Subcutaneous abdominal adipose tissue (tissue), 5 donors: ENCODE results near the gene OSER1.

Experiments
- H3K27ac ChIP-seq: one replicate; pipeline ENCODE4 v1.7.0; 2013; ENCODE audit warnings: low read depth, mild to moderate bottlenecking, inconsistent platforms, low read length, moderate library complexity
- H3K27me3 ChIP-seq, 5 donors: one replicate each; pipeline ENCODE4 v1.7.0; 2013; ENCODE audit warnings: low read length in 5 of 5, inconsistent platforms in 1 of 5; ENCODE audit not compliant: control insufficient read depth in 5 of 5, insufficient read depth in 4 of 5
- H3K36me3 ChIP-seq, 5 donors: one replicate each; pipeline ENCODE4 v1.7.0; 2013; ENCODE audit warnings: low read length in 5 of 5; ENCODE audit not compliant: control insufficient read depth in 5 of 5, insufficient read depth in 5 of 5
- H3K4me1 ChIP-seq, 5 donors: one replicate each; pipeline ENCODE4 v1.7.0; 2013; ENCODE audit warnings: low read length in 5 of 5, mild to moderate bottlenecking in 3 of 5, moderate library complexity in 1 of 5; ENCODE audit not compliant: control insufficient read depth in 5 of 5, insufficient read depth in 5 of 5
- H3K4me3 ChIP-seq, 5 donors: one replicate each; pipeline ENCODE4 v1.7.0; 2013; ENCODE audit warnings: low read length in 5 of 5, low read depth in 1 of 5
- H3K9ac ChIP-seq, 5 donors: one replicate each; pipeline ENCODE4 v1.7.0; 2013; ENCODE audit warnings: low read length in 5 of 5, mild to moderate bottlenecking in 4 of 5, moderate library complexity in 3 of 5
- H3K9me3 ChIP-seq, 5 donors: one replicate each; pipeline ENCODE4 v1.7.0; 2013; ENCODE audit warnings: low read length in 5 of 5; ENCODE audit not compliant: control insufficient read depth in 5 of 5
- donor health status: healthy.
- donor health status: healthy.
- donor health status: healthy.
- donor health status: healthy.
- donor health status: healthy.

Gene OSER1

DNA sequence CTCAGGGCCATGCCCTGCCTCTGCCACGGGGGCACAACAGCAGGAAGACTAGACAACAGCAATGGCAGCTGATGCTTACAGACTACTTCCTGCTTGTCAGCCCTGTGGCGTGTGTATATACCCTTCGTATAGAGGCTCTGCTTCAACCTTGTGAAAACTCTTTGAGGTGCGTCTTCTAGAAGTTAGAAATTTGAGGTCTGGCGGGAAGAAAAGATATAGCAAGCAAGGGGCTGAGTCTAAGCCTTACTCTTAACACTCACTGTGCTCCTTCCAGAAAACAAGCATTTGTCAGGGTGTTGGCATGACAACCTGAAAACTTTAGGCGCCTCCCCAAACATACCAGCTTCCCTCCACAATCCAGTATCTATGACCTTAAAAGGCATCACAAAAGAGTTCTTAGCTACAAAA is 56.9 kb downstream of the OSER1 start:
- H3K4me3 ChIP-seq, result no peak overlapping the region
- H3K27ac ChIP-seq, result no peak overlapping the region
- H3K36me3 ChIP-seq, result no peaks in the 10 kb centered on the region
- no peaks in the 10 kb centered on the region for H3K9me3 ChIP-seq
- H3K27me3 ChIP-seq, result peaks cover 0 to 3% (median 0%) of the 10 kb centered on the region in 5 donors
- H3K4me1 ChIP-seq, result no peaks in the 10 kb centered on the region
- no peak overlapping the region for H3K9ac ChIP-seq

DNA sequence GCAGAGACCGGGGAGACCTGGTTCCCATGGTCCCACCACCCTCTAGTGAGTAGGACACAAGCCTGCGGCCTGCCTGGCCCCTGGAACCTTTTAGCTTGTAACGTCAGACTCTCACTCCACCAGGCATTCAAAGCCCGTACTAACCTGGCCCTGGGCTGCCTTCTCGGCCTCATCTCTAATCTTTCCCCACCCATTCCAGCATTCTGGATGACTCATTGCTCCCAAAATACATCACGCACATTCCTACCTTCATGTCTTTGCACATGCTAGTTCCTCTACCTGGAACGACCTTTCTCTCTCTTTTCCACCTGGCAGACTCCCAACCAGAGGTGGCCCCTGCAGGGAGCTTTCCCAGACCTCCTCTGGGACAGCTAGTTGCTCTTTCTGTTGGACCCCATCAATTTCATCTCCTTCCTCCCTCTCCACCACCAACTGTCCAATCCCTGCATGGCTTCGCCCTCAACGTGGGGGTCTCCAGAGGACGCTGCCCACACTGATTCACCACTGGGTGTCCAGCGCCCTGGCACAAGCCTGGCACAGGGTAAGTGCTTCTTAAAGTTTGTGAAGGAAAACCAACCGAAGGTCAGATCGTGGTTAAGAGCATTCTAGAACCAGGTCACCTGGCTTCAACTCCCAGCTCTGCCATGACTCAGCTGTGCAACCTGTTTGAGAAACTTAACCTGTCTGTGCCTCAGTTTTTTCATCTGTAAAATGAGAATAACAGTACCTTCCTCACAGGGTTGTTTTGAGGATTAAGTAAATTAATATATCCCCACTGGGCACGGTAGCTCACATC is 58.8 kb downstream of the OSER1 start:
- Histone ChIP-seq H3K9me3 (no peaks in the 10 kb centered on the region), H3K4me3 (no peak overlapping the region), H3K27ac (no peak overlapping the region), H3K27me3 (peaks cover 0 to 3% (median 0%) of the 10 kb centered on the region in 5 donors), H3K4me1 (no peaks in the 10 kb centered on the region), H3K9ac (no peak overlapping the region), H3K36me3 (no peaks in the 10 kb centered on the region)

DNA sequence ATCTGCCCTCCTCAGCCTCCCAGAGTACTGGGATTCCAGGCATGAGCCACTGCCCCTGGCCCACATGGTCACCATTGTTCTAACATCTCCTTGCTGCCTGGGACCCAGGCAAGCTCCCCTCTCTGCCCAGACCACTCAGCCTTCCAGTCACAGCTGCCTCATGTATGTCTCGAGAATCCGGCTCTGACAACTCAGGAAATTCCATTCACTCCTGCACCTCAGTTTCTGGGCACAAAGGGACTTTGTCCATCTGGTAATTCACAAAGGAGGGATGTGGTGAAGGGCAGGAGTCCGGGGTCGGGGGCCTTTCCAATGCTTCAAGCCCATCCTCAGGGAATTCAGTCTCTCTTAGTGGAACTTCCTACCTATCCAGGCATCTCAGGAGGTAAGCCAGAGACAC is 64.3 kb downstream of the OSER1 start:
- no peak overlapping the region for H3K4me3 ChIP-seq
- no peaks in the 10 kb centered on the region for H3K27me3 ChIP-seq
- H3K9ac ChIP-seq, result no peak overlapping the region
- H3K36me3 ChIP-seq, result no peaks in the 10 kb centered on the region
- H3K9me3 ChIP-seq, result no peaks in the 10 kb centered on the region
- no peaks in the 10 kb centered on the region for H3K4me1 ChIP-seq
- H3K27ac ChIP-seq, result no peak overlapping the region
